Neural cell (in vitro differentiated cells): ENCODE results near the gene LCAT. TPM values are rescaled to one million over a fixed set of nuclear protein-coding genes. Genes with fewer than 3 reads are reported as not detected.

ENCODE experiments used
- H2AFZ ChIP-seq: fragments of 200-600, 300-800 bp; sonication (generic), shearing (Covaris generic); 2 replicates; pipeline ENCODE4 v1.6.0; 2014; ENCODE audit warnings: low read depth, mild to moderate bottlenecking, antibody characterized with exemption, low read length, moderate library complexity
- H3F3A ChIP-seq: fragments of 200-600 bp; shearing (Covaris generic); 2 replicates; pipeline ENCODE4 v1.6.1; 2016; ENCODE audit warnings: mild to moderate bottlenecking, moderate library complexity, mixed read lengths, antibody characterized with exemption, low read length; ENCODE audit not compliant: insufficient read depth, poor library complexity, severe bottlenecking
- H3K27ac ChIP-seq: fragments of 200-600, 300-800 bp; sonication (generic), shearing (Covaris generic); 2 replicates; pipeline ENCODE4 v1.5.1; 2014; ENCODE audit warnings: mild to moderate bottlenecking, low read length, moderate library complexity
- H3K27me3 ChIP-seq: fragments of 300-800, 200-600 bp; sonication (generic), shearing (Covaris generic); 2 replicates; pipeline ENCODE4 v1.6.0; 2014; ENCODE audit warnings: mild to moderate bottlenecking, low read depth, low read length, moderate library complexity; ENCODE audit not compliant: insufficient read depth
- H3K36me3 ChIP-seq: fragments of 300-800, 200-600 bp; sonication (generic), shearing (Covaris generic); 2 replicates; pipeline ENCODE4 v1.5.1; 2014; ENCODE audit warnings: mild to moderate bottlenecking, antibody characterized with exemption, low read length, moderate library complexity; ENCODE audit not compliant: insufficient read depth
- H3K4me2 ChIP-seq: fragments of 300-800, 200-600 bp; sonication (generic), shearing (Covaris generic); 2 replicates; pipeline ENCODE4 v1.6.0; 2014; ENCODE audit warnings: mild to moderate bottlenecking, low read length
- H3K4me3 ChIP-seq: fragments of 300-800, 200-600 bp; sonication (generic), shearing (Covaris generic); 2 replicates; pipeline ENCODE4 v1.5.1; 2014; ENCODE audit warnings: mild to moderate bottlenecking, low read length, moderate library complexity
- H3K79me2 ChIP-seq: fragments of 200-600 bp; shearing (Covaris generic); replicated peaks from 2 replicates; pipeline ENCODE4 v1.6.0; 2014; ENCODE audit warnings: mild to moderate bottlenecking, low read length, moderate library complexity; ENCODE audit not compliant: insufficient read depth
- H3K9ac ChIP-seq: fragments of 300-800, 200-600 bp; sonication (generic), shearing (Covaris generic); 2 replicates; pipeline ENCODE4 v1.6.1; 2016; ENCODE audit warnings: mild to moderate bottlenecking, low read length, mixed read lengths
- H3K9me2 ChIP-seq: fragments of 200-600 bp; shearing (Covaris generic); 2 replicates; pipeline ENCODE4 v1.6.1; 2016; ENCODE audit warnings: mild to moderate bottlenecking, low read length, mixed read lengths; ENCODE audit not compliant: insufficient read depth
- H3K9me3 ChIP-seq: fragments of 200-600, 300-800 bp; sonication (generic), shearing (Covaris generic); 2 replicates; pipeline ENCODE4 v1.6.1; 2016; ENCODE audit warnings: mild to moderate bottlenecking, mixed run types, low read length, moderate library complexity, mixed read lengths
- H4K20me1 ChIP-seq: fragments of 200-600 bp; shearing (Covaris generic); 2 replicates; pipeline ENCODE4 v1.6.1; 2016; ENCODE audit warnings: mild to moderate bottlenecking, mixed run types; ENCODE audit not compliant: insufficient read depth
- EP300 ChIP-seq: fragments of 450-650 bp; conservative IDR thresholded peaks from 2 replicates; pipeline ENCODE4 v1.6.1; 2014; ENCODE audit warnings: antibody characterized with exemption, mild to moderate bottlenecking, moderate library complexity; ENCODE audit not compliant: poor library complexity, severe bottlenecking
- EZH2 ChIP-seq: fragments of 200-600, 300-800 bp; shearing (Covaris generic), sonication (generic); IDR thresholded peaks from 2 replicates; pipeline ENCODE4 v1.6.1; 2014; ENCODE audit warnings: antibody characterized with exemption, low read length, borderline replicate concordance, mild to moderate bottlenecking; ENCODE audit not compliant: insufficient read depth, poor library complexity, severe bottlenecking
- MXI1 ChIP-seq: fragments of 450-650 bp; conservative IDR thresholded peaks from 2 replicates; pipeline ENCODE4 v1.6.1; 2014; ENCODE audit warnings: antibody characterized with exemption, mild to moderate bottlenecking; ENCODE audit not compliant: poor library complexity, severe bottlenecking
- POLR2AphosphoS5 ChIP-seq: IDR thresholded peaks from 2 replicates; pipeline ENCODE4 v1.6.1; 2012
- RAD21 ChIP-seq: fragments of 450-650 bp; conservative IDR thresholded peaks from 2 replicates; pipeline ENCODE4 v1.6.1; 2014; ENCODE audit warnings: antibody characterized with exemption, mild to moderate bottlenecking, moderate library complexity
- SMC3 ChIP-seq: fragments of 450-650 bp; conservative IDR thresholded peaks from 2 replicates; pipeline ENCODE4 v1.6.1; 2014; ENCODE audit warnings: antibody characterized with exemption, mild to moderate bottlenecking, moderate library complexity; ENCODE audit not compliant: poor library complexity
- TAF1 ChIP-seq: IDR thresholded peaks from 2 replicates; pipeline ENCODE4 v1.6.1; 2012; ENCODE audit warnings: low read depth
- polyA plus RNA-seq: library from polyadenylated mRNA; depleted of rRNA; stranded (reverse); fragments of >200 nt; gene quantifications from 2 replicates; pipeline ENCODE4 v1.2.3, GENCODE V29; 2014
- TF ChIP-seq, protein P1 (sequence below): fragments of 450-650 bp; IDR thresholded peaks from 2 replicates; pipeline ENCODE4 v1.5.1; 2014; ENCODE audit warnings: antibody characterized with exemption, mild to moderate bottlenecking, moderate library complexity; ENCODE audit not compliant: poor library complexity, severe bottlenecking
- TF ChIP-seq, protein P2 (sequence below): IDR thresholded peaks from 2 replicates; pipeline ENCODE4 v1.6.1; 2012; ENCODE audit warnings: borderline replicate concordance

LCAT gene
- polyA plus RNA-seq, 1 donor from 2014 or later: 0.32 TPM

DNA sequence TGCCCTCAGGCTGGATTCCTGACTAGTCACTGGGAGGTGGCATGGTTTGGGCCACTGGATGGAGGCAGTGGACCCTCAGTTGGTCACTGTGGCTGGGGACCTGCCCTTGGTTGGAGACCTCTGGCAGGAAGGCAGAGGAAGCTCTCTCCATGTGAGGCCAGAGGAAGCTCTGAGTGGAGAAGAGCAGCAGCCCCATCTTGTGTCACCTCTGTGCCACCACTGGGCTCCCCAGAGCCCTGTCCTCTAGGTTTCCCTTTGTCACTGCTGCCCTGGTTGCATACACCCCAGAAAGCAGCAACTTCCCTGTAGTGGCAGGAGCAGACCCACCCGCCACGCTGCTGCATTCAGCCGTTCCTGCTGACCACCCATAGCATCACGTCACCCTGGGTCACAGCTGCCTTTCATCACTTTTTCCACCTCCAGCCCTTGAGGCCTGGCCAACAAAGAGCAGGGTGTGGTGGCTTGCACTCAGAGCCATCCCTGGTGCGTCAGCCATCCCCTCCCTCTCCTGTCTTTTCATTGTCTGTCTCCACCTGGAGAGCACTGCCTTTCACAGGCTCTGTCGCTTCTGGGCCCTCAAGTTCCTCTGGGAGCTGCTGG lies 24.2 kb downstream of the LCAT start:
- no peak overlapping the region for H3K9ac ChIP-seq
- no peaks in the 10 kb centered on the region for H4K20me1 ChIP-seq
- no peak overlapping the region for H3K27ac ChIP-seq
- H3K79me2 ChIP-seq: no peaks in the 10 kb centered on the region
- H3K4me2 ChIP-seq: no peak overlapping the region
- no peaks in the 10 kb centered on the region for H3K9me3 ChIP-seq
- no peak overlapping the region for H2AFZ ChIP-seq
- H3K9me2 ChIP-seq: no peaks in the 10 kb centered on the region
- no peaks in the 10 kb centered on the region for H3F3A ChIP-seq
- H3K4me3 ChIP-seq: no peak overlapping the region
- no peaks in the 10 kb centered on the region for H3K27me3 ChIP-seq
- no peaks in the 10 kb centered on the region for H3K36me3 ChIP-seq
- no peak for TF ChIP-seq EP300
- no peak for TF ChIP-seq MXI1
- TF ChIP-seq RAD21: no peak
- TF ChIP-seq, protein P1, sequence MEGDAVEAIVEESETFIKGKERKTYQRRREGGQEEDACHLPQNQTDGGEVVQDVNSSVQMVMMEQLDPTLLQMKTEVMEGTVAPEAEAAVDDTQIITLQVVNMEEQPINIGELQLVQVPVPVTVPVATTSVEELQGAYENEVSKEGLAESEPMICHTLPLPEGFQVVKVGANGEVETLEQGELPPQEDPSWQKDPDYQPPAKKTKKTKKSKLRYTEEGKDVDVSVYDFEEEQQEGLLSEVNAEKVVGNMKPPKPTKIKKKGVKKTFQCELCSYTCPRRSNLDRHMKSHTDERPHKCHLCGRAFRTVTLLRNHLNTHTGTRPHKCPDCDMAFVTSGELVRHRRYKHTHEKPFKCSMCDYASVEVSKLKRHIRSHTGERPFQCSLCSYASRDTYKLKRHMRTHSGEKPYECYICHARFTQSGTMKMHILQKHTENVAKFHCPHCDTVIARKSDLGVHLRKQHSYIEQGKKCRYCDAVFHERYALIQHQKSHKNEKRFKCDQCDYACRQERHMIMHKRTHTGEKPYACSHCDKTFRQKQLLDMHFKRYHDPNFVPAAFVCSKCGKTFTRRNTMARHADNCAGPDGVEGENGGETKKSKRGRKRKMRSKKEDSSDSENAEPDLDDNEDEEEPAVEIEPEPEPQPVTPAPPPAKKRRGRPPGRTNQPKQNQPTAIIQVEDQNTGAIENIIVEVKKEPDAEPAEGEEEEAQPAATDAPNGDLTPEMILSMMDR: no peak
- TF ChIP-seq POLR2AphosphoS5: no peak
- TF ChIP-seq EZH2: no peak
- no peak for TF ChIP-seq TAF1
- TF ChIP-seq, protein P2, sequence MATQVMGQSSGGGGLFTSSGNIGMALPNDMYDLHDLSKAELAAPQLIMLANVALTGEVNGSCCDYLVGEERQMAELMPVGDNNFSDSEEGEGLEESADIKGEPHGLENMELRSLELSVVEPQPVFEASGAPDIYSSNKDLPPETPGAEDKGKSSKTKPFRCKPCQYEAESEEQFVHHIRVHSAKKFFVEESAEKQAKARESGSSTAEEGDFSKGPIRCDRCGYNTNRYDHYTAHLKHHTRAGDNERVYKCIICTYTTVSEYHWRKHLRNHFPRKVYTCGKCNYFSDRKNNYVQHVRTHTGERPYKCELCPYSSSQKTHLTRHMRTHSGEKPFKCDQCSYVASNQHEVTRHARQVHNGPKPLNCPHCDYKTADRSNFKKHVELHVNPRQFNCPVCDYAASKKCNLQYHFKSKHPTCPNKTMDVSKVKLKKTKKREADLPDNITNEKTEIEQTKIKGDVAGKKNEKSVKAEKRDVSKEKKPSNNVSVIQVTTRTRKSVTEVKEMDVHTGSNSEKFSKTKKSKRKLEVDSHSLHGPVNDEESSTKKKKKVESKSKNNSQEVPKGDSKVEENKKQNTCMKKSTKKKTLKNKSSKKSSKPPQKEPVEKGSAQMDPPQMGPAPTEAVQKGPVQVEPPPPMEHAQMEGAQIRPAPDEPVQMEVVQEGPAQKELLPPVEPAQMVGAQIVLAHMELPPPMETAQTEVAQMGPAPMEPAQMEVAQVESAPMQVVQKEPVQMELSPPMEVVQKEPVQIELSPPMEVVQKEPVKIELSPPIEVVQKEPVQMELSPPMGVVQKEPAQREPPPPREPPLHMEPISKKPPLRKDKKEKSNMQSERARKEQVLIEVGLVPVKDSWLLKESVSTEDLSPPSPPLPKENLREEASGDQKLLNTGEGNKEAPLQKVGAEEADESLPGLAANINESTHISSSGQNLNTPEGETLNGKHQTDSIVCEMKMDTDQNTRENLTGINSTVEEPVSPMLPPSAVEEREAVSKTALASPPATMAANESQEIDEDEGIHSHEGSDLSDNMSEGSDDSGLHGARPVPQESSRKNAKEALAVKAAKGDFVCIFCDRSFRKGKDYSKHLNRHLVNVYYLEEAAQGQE: no peak
- no peak for TF ChIP-seq SMC3

DNA sequence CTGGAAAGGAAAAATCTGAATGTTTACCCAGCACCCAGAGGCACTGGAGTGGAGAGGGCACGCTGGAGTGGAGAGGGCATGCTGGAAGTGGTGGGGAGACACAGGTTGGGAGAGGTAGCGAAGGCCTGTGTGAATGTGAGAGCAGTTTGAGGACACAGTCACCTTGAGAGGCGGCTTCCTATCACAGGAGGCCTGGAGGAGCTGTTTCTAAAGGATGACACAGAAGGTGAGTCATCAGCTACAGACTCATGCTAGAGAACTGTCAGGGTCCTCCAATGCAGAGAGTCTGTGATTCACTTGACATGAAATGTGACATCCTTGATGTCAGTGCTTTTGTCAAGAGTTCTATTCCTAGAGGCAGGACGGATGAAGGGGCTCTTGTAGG lies 26.1 kb downstream of the LCAT start:
- Histone ChIP-seq H3K4me2 (no peak overlapping the region), H3K27ac (peak overlapping the region; percentile 28), H4K20me1 (no peaks in the 10 kb centered on the region), H3K79me2 (no peaks in the 10 kb centered on the region), H2AFZ (no peak overlapping the region), H3K9ac (no peak overlapping the region), H3K27me3 (no peaks in the 10 kb centered on the region), H3K36me3 (no peaks in the 10 kb centered on the region), H3K9me3 (no peaks in the 10 kb centered on the region), H3K4me3 (no peak overlapping the region), H3K9me2 (no peaks in the 10 kb centered on the region), H3F3A (no peaks in the 10 kb centered on the region)
- TF ChIP-seq, protein P1: no peak
- TF ChIP-seq RAD21: no peak
- TF ChIP-seq POLR2AphosphoS5: no peak
- no peak for TF ChIP-seq EP300
- TF ChIP-seq EZH2: no peak
- TF ChIP-seq, protein P2: no peak
- TF ChIP-seq MXI1: no peak
- no peak for TF ChIP-seq TAF1
- TF ChIP-seq SMC3: no peak
